ENCODE results near the gene CFL1.

DNA sequence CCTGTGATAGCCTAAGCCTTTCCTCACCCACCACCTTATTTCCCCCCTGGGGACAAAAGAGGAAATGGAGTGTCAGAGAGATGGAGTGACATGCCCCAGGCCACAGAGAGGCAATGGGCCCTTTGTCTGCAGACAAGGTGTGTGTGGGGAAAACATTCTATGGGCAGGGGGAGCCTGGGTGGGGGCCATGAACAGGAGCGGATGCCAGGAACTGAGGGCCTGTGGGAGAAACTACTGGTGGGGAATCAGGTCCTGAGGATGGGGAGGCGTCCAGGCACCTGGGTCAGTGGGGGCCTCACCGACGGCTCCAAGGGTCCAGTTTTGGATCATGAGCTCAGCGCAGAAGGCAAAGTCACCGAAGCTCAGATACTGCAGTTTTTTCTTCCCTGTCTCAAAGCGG, 27.3 kb upstream of the CFL1 start:
- TF ChIP-seq, protein P1, sequence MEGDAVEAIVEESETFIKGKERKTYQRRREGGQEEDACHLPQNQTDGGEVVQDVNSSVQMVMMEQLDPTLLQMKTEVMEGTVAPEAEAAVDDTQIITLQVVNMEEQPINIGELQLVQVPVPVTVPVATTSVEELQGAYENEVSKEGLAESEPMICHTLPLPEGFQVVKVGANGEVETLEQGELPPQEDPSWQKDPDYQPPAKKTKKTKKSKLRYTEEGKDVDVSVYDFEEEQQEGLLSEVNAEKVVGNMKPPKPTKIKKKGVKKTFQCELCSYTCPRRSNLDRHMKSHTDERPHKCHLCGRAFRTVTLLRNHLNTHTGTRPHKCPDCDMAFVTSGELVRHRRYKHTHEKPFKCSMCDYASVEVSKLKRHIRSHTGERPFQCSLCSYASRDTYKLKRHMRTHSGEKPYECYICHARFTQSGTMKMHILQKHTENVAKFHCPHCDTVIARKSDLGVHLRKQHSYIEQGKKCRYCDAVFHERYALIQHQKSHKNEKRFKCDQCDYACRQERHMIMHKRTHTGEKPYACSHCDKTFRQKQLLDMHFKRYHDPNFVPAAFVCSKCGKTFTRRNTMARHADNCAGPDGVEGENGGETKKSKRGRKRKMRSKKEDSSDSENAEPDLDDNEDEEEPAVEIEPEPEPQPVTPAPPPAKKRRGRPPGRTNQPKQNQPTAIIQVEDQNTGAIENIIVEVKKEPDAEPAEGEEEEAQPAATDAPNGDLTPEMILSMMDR (IDR thresholded peaks at IDR 0.05), result no peak
- TF ChIP-seq EP300 (IDR thresholded peaks at IDR 0.05) (no peak), POLR2A (IDR thresholded peaks at IDR 0.05) (no peak)

Data from sigmoid colon (tissue), 4 donors.